Measurements from ENCODE around the gene ALDH1L1.

The ALDH1L1 gene

DNA sequence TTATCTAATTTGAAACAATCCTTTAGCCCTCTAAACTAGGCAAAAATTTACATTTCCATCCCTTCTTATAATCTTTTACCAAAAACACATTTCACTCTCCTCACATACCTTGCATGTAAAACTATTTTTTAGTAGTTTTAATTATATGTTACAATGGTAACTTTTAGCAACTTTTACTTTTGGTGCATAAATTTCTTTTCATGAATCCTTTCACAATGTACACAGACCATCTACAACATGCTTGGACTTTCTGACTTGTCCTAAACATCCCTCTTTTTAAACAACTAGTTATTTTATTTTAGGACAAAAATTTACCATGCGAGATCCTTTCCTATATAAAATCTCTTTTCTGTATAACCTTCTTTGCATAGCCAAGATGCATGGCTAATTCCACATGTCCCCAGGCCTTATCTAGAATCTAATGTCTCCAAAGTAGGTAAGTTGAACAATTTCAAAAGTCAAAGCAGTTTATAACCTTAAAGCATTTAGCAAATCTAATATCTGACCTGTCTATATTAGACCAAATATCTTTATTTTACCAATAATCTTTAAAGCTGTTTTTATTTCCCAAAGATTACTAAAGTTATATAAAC, 14.4 kb upstream of the ALDH1L1 start:
- DNase-seq = no peak

DNA sequence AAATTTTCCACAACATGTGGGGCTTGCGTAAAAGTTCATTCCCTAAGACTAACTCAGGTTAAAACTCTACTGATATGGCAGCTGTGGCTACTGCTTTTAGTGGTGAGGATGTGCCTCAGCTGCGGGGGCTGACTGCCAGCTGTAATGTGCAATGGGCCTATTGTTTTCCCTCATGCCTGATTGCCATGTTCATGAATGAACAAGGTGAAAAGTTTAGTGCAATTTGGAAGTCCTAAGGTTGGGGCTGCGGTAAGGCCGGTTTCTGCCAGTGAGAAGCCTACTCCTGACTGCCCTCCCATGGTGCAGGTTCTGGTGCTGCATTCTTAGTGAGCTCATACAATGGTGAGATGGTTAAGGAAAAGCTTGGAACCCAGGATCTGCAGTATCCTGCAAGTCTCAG, 10.9 kb upstream of the ALDH1L1 start:
- no peak for DNase-seq

DNA sequence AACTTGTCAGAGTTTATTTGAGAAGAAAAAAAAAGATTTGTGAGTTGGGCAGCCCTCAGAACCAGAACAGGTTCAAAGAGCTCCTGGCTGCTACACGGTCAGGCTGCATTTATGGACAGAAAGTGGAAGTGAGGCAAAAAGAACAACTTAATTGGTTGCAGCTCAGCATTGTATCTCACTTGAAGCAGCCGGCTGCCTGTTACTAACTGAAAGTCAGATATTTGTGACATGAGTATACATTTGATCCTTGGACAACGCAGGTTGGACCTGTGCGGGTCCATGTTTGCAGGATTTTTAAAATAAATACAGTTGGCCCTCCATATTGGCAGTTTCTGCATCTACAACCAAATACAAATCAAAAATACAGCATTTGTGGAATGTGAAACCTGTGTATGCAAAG, 7.5 kb upstream of the ALDH1L1 start:
- DNase-seq = no peak

DNA sequence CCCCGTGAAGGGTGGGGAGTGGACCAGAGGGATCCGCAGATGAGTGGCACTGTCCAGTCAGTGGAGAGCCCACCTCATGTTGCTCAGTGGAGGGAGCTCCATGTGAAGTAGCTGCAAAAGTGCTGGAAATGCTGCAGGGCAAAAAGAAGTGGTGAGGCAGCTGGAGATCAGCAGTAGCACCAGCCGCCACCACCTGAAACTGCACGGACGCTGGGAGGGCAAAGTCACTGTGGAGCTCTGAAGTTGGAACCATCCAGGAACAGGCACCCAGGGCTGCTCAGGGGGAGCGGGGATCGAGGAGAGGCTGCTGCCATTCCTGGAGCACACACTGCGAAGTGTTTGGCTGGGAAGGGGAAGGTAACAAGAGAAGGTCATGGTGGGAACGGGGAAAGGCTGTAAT, 6.4 kb upstream of the ALDH1L1 start:
- DNase-seq = no peak

DNA sequence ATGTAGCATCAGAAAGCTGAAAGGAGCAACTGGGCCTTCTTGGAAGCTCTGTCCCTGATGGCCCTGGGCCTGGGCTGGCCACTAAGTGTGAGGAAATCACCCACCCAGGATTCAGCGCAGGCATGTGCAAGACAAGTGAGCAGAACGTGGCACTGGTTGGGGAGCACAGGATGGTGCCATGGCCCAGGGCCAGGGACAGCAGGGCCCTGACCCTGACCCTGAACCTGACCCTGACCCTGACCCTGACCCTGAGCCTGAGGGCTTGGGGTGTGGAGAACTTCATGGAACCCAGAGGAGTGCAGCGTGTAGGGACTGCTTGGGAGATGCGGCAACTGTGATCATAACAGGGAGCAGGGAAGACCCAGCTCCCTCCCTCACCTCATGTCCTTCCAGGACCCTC, 5.9 kb upstream of the ALDH1L1 start:
- no peak for DNase-seq

DNA sequence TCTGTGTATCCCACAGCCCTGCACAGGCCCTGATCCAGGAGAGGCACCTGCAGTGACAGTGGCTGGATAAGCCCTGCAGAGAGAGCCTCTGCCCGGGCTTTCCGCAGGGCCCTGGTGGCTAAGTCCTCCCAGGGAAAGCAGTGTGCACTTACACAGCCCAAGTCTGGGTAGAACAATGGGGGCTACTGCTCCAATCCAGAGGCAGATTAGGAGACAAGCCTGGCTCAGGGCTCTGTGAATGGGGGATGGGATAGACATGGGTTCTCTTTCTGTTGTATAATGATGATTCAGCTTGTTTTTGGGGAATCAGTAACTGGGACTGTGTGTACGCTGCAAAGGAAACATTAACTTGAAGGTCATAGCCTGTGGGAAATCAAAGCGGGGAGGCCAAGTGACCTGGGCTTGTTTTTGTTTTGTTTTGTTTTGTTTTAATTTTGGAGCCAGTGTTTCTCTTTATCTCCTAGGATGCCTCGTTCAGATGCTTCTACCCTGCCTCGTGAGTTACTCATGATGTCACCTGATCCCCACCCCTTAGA, 4.1 kb upstream of the ALDH1L1 start:
- no peak for DNase-seq

DNA sequence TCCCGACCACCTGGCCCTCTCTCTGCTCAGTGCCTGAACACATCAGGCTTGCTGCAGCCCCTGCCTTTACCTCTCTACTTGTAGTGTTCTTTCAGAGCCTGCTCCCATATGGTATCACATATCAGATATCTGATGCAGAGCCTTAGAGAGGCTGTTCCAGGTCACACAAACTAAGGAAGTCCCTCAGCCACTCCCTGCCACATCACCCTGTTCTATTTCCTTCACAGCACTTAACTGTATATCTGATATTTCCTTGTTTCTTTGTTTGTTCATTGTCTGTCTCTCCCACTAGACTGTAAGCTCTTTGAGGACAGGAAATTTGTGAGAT, 976 bp upstream of the ALDH1L1 start:
- DNase-seq = no peak

DNA sequence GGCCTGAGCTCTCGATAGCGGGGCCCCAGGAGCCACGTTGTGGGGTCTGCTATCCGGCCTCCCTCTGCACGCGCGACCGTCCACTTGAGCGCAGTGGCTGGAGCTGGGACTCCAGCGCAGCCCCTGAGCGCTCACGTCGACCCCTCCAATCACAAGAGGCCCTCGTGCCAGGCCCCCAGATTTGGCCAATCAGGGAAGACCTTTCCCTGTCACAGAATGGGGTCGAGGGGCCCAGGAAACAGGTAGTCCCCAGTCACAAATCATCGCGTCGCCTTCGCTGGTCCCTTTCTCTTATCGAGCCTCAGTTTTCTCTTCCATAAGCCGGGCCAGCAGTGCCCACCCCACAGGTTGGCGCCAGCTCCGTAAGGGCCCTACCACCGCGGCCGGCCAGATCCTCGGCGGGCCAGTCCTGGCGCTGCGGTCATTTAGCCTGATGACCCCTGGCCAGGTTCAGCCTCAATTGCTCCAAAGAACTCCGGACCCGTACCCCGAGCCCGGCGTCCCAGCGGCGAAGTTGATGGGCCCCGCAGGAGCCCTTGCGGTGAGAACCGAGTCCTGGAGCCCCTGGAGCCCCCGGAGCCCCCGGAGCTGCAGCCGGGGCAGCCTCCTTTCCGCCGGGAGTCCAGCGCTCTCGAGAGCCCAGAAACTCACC, 435 bp downstream of the ALDH1L1 start:
- no peak for DNase-seq

DNA sequence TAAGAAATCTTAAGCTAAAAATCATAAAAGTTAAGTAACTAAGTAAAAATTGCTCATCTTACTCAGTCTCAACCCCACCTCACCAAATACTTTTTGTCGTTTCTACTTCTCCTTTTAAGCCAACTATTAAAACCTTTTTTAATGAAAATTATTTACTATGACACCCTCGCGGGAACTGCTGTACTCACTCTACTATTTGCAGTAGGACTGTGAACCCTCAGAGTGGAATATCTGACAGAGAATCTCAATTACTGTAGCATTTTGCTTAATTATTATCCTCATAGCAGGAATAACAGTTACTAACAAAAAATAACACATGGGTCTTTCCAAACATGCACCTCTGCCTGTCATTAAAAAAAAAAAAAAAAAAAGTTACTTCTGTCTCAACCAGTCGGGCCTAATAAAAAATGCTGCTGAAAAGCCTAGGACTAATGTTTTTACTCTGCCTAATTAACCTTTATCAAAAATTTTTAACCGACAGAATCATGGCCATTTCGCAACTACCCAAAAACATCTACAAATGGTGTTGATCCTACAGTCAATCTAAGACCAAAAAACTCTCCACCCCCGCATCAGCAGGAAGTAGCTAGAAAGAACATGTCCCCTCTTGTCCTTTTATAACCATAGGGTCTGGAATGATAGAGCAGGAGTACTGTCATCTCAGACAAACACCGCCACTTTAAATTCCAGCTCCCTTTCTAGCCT, 10.2 kb downstream of the ALDH1L1 start:
- no peak for DNase-seq

DNA sequence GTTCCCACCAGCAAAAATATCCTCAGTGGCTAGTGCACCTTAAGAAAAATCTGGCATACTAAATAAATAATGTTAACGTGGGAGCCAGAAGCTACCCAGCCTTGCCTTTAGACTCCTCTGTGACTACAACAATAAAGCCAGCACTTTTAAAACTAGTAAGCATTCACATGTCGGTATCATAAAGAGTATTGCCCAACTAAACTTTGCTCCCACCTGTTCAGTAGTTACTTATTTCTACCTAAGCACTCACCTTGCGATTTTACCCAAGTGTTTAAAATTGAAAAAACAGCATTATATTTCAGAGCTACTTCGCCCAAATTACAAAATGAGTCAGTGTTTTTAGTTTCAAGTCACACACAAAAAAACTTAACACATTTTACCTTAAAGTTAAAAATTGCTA, 12.8 kb downstream of the ALDH1L1 start:
- no peak for DNase-seq

DNA sequence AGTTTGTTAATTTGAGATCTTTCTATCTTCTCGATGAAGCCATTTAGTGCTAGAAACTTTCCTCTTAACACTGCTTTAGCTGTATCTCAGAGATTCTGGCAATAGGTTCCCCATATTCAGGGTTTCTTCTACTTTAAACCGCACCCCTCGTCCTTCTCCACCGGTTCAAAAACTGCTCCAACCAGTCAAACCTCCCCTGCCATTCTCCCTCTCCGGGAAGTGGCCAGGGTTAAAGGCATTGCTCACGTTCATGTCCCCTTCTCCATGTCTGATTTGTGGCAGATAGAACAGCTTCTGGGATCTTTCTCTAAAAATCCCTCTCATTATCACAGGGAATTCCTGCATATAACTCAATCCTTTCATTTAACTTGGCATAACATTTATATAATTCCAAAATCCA, 14.4 kb downstream of the ALDH1L1 start:
- no peak for DNase-seq

DNA sequence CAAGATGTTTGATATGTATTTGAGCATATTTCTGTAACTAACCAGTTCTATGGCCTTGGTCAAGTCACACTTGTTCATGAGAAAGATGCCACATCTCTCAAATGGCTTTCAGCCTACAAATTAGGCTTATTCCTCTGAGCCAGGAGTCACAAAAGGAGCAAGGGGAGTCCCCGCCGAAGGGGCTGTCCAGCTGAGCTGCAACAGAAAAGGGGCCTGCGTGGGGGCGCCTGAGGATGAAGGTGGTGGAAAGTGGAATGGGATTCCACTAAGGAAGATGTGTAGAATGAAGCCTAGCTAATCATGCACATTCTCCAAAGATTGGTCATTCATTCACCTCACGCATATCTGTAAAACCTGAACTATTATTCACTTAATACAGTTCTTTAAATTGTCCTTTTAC, 19.1 kb downstream of the ALDH1L1 start:
- no peak for DNase-seq

DNA sequence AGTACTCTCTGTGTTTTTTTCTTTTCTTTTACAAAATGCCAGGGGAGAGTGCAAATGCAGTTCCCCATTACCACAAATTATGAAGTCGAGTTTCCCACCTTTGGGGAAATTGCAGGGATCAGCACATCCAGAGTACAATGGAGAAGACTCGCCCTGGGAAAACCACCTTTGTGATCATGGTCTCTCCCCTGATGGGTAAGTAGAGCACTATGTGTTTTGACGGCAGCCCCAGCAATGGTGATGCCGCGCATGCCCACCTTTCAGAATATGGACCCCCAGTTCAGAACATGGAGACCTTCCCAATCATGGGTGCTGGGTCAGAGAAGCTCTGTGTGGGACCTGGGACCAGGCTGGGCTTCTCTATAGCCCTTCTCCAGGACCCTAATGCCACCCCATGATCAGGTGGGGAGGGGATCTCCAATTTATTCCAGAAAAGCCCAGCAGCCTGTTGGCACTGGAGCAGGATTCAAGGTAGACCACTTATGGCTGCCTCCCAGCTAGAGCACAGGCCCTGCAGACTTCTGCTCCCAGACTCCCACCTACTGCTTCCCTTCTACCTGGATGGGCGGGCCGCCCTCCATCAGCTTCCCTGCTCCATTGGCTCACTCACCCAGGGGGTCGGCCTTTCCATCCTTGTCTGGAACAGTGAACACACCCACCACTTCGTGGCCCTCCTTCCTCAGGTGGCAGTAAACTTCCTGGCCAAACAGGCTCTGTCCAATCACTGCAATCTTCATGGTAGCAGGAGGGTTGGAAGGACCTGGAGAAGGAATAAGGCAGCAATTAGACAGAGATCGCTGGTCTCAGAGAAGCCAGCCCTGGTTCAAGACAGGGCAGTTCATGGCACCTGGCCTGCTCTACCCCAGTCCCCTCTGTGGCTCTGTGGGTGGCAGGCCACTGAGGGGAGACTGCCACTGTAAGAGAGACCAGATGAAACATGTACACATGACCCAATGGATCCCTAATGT, 19.9 kb downstream of the ALDH1L1 start:
- no peak for DNase-seq

DNA sequence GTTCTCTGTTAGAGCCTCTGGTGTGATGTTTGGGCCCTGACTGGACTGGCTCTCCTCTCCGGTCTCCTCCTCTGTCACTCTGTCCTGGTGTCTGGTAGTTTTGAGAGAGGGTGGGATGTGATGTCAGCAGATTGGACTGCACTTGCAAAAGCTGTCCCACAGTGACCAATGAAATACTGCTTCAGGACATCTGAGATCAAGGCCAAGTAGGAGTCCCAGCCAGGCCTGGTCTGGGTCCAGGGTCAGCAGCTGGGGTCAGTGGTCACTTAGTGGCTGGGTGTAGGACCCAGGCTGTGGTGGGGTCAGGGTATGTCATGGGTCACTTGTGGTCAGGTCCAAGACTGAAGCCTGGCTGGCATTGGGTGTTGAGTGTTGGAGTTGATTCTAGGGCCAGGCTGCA, 20.9 kb downstream of the ALDH1L1 start:
- DNase-seq = no peak

DNA sequence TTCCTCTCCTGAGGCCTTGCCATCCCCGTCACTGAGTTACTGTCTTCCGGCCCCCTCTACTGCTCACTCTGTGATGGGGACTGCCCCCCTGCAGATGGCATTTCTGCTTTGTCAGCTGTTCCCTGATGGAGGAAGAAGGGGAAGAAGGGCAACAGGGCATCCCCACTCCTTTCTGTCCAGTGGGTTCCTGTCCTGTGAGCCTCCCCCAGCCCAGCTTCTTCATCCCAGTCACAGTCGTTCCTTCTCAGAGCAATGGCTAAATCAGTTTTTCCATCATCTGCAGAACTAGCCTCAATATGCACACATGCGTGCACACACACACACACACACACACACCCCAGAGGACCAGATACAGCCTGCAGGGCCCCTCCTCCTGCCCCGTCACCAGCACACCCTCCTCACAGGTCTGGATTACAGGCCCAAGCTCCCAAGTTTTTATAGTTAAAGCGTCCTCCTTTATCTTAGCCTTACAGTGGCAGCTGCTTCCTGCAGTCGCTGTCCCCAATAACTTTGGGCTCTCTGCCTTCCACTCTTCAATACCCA, 21.4 kb downstream of the ALDH1L1 start:
- DNase-seq = no peak

DNA sequence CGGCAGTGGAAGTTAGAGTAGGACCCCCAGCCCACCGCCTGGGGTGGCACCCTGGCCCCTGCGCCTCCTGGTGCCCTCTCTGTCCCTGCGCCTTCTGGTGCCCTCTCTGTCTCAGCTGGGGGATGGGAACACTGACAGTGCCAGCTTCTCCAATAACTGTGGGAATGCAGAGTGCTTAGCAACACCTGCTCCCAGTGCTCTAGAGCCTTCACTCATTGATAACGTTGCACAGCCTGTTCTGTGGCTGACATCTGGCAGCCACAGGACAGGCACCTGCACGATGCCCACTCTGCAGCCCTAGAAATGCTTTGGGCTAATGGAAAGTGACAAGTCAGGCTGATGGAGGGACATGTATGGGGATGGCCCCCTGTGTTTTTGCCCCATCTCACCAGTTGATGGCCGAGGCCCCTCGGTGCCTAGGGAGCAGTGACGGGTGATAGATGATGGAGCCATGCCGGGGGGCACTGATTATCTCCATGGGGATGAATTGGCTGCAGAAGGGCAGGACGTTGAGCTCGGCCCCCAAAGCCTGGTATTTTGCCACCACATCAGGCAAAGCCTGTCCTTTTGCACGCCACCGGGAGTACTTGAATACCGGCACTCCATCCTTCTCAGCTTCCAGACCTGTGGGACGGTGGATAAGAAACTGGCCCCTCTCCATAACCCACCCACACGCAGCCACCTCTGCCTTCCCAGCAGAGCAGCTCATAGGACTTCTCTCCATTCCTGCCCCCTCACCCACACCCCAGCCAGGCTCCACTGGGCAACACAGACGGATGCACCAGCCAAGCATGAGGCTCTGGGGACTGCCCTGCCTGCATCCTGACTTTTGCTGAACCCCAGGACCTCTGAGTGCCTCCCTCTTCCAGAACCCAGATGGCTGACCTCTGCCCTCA, 22.1 kb downstream of the ALDH1L1 start:
- DNase-seq = no peak

DNA sequence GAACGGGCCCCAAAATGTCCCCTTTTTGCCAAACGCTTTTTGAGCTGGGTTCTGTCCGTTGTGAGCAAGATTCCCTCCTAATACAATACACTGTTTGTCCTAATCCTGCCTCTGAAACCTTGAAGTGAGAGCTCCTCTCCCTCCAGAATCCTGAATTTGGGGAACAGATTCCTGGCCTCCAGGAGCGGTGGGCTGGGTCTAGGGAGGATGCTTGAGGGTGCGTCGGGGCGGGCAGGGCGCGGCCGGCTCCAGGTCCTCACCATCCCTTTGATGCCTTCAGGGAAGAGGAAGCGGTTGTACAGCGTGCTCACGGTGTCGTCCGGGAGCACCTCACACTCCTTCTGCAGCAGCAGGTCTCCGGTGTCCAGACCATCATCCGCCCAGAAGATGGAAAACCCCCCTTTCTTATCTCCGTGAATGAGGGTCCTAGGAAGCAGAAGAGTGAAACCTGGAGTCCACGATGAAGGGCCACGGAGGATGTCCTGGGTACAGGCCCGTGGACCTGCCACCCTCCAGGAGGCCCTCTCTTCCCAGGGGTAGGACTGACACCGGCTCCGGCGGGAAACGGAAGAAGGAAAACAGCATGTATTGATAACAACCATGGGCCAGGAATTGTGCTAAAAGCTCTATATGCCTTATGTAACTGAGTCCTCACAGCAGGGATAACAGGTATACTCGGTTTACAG, 23.2 kb downstream of the ALDH1L1 start:
- DNase-seq = no peak

DNA sequence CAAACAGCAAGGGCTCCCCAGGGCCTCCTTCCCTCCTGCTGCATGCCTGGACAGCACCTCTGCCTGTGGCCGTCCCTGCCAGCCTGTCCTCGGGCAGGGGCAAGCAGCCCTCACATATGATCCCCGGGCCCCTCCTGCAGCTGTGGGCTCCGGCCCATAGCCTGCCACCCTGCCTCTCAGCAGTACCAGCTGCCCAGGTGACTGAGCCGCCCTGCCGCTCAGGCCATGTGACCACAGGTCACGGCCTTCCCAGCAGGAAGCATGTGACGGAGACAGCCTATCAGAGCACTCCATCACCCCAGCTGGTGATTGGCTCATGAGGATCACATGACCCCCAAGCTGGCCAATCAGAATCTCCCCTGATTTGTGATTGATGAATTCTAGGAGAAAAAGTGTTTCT, 23.9 kb downstream of the ALDH1L1 start:
- no peak for DNase-seq

DNA sequence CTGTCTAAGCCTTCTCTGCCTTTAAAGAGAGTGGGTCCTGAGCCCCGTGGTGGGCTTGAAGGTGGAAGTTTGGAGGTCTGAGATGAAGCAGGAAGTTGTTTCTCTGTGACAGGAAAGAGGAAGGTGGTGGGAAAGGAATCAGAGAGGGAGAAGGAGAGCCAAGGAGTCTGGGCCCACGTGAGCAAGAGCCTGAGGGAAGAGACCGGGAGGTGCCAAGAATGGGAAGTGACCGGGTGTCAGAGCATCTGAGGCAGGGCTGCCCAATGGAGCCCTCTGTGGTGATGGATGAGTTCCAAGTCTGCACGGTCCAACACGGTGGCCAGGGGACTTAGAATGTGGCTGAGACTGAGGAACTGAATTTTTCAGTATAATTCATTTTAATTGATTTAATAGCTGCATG, 24.6 kb downstream of the ALDH1L1 start:
- no peak for DNase-seq

DNA sequence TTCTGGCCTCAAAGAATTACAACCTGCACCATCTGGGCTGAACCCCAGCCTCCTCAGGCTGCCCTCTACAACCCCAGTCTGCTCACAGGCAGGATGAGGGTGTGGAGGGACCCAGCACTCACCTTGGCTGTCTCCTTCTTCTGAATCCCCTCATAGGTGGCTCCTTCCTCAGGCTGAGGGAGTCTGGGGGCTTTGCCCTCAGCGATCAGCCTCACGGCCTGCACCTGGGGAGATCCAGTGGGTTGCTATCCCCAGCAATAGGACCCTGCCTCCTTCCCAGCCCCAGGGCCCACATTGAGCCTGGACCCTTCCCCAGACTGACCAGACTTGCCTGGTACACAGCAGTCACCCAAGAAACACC, 25.1 kb downstream of the ALDH1L1 start:
- no peak for DNase-seq

Data from T-helper 2 cell (primary cell).